B cell (primary cell): ENCODE results near the gene PPP1R12B.

Experiments
- CTCF ChIP-seq: fragments of 200-600 bp; IDR thresholded peaks from one replicate; pipeline ENCODE4 v1.8.0; 2022; ENCODE audit warnings: antibody characterized with exemption, mild to moderate bottlenecking
- EZH2 ChIP-seq: IDR thresholded peaks from 2 replicates; pipeline ENCODE4 v1.6.1; 2012; ENCODE audit warnings: borderline replicate concordance, low read depth, mild to moderate bottlenecking, moderate library complexity, low read length; ENCODE audit not compliant: insufficient read depth, poor library complexity, severe bottlenecking

DNA sequence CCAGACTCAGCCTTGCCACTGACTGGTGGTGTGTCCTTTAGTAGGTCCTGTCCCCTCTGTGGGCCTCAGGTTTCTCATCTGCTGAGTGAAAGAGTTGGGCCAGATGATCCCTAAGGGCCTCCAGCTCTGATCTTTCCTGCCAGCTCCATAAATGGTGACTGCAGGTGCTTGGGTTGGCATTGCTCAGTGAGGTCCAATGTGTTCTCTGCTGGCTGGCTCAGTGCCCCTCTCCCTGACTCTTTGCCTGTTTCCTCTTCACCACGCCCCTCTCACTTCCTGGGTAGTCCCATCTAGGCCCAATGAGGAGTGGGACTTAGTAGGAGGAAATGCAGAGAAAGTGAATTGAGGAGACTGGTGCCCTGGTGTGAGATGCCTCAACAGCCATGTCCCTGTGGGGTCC lies 43.3 kb upstream of the PPP1R12B start:
- TF ChIP-seq EZH2, result no peak
- no peak for TF ChIP-seq CTCF
